Amniotic epithelial cell (primary cell): ENCODE results near the gene TMEM54.
A peak's percentile ranks its signal among the peaks of the same experiment; 100 is the strongest.

Experiments
- DNase-seq: peaks from one replicate; pipeline ENCODE4 v3.0.0-alpha.2; 2010; ENCODE audit warnings: low read depth

The TMEM54 gene

DNA sequence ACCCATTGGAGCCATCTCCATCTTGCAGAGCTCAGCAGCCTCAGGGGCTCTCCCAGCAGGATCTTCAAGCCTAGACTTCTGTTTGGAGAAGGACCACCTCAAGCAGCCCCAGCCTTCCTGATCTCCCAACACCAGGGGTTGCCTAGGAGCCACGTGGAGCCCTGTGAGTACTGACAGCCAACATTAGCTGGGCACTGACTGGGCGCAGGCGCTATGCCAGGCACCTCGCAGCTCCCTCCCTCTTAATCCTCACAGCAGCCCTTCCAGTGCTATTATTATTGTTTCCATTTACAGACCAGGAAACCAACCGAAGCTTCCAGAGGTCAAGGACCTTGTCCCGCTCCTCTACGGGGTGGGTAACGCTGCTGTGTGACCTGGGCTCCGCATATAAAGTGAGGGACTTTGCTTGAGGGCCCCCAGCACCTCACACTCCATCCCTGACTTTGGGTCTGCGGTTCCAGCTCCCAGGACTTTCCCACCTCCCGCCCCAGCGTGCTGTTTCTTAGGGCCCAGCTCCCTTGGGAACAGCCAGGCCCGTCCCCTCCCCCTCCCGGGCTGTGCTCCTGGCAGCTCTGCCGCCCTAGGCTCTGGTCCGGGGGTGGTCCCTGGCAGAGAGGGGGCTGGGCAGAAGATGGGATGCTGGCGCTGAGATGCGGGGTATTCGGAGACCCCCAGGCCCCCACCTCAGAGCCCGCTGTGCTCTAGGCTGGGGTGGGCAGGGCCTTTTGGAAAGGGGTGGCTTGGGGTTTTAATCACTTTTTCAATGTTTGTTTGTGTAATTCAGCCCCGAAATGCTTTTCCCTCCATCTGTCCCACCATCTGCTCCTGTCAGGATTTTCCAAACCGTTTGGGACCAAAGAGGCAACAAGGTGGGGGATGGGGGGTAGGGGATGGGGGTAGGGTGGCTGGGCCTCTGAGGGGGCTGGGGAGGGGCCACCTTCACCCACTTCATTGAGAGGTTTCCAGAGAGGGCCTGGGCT, 19.0 kb downstream of the TMEM54 start:
- DNase-seq: no peak

DNA sequence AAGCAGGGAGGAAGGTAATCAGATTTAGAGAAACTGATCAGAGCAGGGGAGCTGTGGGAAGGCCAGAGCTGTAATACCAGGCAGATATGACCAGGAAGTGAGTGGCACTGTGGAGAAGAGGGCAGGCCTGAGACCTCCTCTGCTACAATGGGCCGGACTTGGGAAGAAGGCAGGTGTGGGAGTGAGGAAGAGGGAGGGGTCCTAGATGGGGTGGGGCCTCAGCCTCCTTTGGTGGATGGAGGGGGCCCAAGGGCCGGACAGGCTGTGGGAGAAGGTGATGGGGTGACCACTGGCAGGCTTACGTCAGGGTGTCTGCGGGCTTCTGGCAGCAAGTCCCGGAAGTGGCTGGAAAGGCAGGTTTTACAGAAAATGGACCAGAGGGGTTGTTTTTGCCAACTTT, 19.9 kb downstream of the TMEM54 start:
- no peak for DNase-seq

DNA sequence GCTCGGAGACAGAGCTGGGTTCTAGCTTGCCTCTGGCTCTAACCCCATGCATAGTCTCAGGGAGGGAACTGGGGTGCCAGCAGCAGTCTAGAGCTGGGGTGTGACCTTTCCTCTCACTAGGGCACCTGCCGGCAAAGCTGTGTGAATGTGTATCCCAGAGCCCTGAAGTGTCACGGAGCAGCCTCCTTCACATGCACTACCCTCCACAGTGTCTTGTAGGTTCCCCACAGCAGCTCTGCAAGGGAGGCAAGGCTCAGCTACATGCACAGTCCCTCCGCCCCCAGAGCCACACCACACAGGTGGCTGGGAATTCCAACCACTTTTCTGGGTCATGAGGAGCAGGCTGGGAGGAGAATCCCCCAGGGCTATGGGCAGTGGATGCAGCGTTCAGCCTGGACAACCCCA, 22.6 kb downstream of the TMEM54 start:
- no peak for DNase-seq

DNA sequence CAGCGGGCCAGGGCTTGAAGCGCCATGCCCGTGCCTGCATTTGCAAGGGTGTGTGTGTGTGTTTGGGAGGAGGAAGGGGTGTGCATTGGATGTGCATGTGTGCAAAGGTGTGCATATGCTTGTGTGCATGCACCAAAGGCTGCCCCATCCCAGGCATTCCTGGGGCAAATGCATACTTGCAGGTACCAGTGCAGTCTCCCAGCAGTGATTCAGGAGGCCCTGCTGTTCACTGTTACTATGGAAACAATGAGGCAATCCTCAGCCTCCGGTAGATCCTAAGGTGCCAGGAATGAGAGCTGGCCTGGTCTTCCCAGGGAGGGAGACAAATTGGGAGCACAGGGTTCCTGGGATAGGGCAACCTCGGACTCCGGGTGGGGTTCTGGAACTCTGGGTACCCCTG, 23.0 kb downstream of the TMEM54 start:
- peak; percentile 58 for DNase-seq

DNA sequence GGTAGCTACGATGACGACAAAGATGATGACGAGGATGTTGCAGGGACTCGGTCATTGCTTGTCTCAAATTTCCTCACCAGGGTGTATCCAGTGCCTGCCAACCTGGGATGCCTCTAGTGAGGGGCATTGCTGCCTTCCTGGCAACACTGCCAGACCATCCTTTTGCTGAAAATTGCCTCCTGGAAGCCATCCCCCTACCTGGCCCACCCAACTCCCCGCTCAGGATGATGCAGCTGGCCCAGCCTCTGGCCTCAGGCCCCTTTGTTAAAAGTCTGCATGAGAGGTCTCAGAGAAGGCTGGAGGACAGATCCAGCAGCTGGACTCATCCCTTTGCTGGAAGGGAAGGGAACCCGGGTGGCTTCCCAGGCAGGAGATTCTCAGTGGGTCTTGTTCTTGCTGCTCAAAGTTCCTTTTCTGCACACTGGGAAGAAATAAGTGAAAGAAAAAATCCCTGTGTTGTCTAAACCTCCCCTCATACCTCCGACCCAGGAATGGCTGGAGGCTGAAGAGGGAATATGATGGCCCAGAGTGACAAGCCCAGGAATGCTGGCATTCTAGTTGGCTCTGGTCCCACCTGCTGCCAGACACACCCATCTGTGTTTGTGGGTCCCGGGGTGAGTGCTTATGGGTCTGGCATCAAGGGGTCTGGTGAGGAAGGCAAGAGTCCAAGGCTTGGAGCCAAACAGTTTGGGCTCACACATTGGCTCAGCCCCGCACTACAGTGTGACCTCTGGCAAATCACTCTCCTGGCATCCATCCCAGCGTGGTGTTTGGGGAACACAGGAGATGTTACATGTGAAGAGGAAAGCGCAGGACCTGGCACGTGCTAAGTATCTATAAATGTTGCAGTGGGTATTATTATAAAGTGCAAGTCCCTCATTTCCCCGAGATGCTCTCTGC, 23.7 kb downstream of the TMEM54 start:
- DNase-seq: no peak

DNA sequence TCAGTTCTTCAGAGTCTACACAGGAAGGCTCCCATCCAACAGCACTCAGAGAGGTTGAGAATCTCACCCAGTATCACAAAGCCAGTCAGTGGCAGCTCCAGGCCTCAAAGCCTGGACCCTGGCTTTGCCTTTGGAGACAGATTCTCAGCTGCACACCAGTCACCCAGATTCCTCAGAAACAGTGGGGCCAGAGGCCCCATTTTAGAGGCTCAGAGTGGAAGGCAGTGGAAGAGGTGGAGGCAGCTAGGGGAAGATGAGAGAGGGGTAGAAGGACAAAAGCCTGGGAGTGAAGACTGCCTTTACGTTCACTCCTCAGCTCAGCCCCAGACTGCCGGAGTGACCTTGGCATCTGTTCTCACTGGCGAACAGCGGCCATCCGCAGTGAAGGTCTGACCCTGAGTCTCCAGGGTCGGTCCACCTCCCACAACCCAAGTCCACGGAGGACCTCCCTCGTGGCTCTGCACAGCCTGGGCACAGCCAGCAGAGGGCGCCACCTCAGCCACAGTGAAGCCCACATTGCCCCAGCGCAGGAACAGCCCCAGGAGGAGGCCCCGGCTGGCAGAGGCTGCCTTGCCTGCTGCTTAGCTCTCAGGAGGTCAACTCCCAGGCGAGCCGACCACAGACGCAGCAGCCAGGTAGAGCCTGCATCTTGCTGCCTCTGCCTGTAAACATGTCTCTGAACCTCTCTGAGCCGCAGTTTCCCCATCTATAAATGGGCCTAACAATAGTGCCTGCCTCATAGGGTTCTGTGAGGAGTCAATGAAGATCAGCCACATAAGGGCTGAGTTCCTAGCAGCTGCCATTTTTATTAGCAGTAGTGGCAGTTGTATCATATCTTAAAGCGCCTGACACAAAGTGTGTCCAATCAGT, 24.6 kb downstream of the TMEM54 start:
- peak; percentile 40 for DNase-seq

DNA sequence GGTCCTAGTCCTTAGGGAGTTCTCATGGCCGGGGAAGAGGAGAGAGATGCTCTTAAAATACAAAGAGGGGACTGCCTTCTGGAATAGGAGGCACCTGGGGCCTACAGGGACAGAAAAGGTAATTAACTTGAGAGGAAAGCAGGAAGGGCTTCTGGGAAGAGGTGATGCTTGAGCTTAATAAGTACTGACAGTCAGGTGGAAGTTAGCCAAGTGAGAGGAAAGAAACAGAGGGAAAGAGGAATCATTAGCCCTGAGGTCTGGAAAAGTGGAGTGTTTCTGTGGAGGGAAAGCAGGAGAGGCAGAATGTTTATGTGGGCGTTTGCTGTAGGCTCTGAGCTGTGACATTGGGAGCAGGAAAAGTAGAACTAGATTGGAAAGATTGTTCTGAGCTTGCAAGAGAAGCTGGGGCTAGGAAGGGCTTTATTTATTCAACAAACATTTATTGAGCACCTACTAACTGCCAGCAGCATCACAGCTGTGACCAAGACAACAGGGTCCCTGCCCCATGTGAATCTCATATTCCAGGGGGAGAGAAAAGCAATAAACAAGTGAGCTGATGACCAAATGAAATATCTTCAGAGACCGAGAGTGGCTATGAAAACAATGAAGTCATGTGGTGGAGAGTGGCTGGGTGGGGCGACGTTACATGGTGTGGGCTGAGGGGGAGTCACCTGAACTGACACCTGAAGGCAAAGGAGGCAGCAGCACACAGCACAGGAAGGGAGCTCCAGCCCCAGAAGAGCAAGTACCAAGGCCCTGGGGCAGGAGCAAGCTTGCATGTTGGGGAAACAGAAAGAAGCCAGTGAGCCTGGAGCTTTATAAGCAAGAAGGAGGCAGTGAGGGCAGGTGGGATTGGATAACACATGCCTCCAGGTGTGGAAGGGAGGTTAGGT, 26.1 kb downstream of the TMEM54 start:
- DNase-seq: no peak

DNA sequence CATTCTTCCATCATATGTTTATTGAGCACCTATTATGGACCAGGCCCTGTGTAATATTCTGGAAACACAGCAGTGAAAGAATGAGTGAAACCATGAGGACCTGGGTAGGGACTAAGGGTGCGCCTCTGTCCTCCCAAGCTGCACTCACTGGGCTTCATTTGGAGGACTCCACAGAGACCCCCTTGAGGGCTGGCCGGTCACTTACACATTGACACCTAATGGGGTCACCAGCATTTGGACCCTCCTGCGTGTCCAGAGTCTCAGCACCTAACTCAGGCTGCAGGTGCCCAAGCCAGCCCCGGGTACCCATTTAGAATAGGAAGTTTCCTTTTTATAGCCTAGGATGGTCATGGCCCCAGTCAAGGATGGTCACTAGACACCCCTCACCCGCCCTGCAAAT, 27.7 kb downstream of the TMEM54 start:
- no peak for DNase-seq

DNA sequence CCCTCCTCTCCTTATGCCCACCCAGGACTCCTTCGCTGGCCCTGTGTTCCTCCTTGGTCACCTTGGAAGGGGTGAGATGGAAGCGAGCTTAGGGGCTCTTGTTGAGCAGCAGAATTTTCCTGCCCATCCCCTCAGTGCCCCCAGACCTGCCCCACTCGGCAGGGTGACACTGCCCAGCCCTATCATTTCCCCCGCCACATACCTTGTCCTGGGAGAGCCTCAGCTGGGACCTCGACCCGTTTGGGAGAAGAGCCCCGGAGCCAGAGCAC, 29.1 kb downstream of the TMEM54 start:
- no peak for DNase-seq

DNA sequence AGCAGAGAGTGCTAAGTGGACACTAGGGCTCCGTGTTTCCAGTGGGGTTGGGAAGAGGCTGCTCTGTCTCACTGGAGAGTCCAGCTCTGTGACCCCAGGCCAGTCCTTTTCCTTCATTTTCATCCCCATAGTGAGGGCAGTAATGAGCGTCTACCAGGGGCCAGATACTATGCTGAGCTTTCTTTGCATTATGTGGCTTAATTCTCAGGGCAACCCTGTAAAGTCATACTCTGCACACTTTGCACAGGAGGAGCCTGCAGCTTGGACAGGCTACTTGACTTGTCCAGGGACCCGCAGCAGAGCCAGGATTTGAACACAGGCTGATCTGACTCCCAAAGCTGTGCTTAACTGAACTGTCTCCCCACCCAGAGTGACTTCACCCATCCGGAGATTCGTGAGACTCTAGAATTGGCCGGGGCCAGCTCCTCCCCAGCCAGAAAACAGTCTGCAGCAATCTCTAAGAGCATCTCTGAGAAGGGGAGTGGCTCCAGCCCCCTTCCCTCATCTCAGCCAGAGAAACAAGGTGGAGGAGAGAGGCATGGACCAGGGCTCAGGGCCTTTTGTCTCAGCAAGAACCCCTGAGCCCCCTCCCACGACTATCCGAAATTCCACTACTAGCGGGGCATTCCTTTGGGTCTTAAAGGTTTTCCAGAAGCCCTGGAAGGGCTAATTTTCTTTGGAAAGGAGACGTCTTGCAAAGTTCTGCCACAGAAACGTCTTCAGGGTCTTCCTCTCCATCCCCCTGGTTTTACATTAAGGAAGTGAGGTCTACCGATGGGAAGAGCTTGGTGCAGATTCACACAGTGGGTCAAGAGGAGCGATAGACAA, 29.6 kb downstream of the TMEM54 start:
- no peak for DNase-seq

DNA sequence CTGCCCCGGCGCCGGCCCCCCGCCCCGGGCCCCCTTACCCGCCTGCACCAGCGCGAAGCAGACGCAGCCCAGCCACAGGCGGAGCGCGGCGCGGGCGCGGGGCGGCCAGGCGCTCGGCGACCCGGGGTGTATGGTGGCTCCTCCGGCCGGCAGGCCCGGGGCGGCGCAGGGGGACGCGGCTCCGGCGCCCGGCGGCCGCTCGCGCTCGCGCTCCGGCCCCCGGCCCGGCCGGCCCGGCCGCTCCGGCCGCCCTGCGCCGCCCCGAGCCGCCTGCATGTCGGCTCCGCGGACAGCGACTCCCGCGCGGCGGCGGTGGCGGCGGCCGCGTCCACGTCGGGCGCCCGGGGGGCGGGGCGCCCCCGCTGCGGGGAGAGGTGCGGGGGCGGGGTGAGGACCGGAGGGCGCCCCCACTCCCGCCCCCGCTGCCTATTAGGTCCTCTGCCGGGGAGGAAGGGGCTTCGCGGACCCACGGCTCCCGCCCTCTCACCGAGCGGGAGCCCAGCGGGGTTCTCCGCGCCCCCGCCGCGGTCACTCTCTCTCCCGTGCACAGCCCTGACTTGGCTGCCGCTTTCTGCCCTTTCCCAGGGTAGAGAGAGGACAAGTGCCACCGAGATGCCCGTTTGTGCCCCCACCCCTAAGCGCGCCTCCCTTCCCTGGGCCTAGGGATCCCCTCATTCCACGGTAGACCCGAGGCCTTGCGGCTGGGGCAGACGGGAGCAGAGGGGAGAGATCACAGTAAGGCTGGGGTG, 30.4 kb downstream of the TMEM54 start, which contains the start of gene FNDC5:
Gene FNDC5, minus strand, starts transcription at position 298 of the 749 bp plus-strand sequence.
- DNase-seq: no peak

DNA sequence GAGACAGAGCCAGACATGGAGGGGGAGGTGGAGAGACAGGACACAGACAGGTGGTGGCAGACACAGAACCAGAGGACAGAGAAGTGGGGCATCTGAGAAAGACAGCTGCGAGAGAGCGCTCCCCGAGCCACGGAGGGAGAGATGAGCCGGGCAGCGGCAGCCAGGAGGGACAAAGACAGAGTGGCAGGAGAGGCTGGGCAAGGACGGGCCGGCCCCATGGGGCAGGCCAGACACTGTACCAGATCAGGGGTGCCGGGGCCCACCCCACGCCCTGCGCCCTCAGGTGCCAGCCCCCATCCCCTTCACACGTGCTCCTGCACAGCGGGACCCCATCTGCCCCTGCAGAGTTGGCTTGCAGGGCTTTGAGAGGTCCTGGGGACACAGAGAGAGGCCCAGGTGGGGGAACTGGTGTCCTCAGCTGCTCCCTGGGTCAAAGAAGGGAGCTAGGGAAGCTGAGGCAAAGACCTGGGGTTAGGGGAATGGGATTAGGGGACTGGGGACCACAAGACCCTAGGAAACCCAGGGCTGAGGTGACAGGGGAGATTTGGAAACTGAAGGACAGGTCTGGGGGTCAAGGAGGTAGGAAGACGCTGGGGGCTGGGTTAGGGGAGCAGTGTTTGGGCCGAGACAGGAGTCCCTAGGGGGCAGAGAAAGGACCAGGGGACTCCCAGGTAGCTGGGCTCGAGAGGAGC, 31.1 kb downstream of the TMEM54 start:
- DNase-seq: no peak

DNA sequence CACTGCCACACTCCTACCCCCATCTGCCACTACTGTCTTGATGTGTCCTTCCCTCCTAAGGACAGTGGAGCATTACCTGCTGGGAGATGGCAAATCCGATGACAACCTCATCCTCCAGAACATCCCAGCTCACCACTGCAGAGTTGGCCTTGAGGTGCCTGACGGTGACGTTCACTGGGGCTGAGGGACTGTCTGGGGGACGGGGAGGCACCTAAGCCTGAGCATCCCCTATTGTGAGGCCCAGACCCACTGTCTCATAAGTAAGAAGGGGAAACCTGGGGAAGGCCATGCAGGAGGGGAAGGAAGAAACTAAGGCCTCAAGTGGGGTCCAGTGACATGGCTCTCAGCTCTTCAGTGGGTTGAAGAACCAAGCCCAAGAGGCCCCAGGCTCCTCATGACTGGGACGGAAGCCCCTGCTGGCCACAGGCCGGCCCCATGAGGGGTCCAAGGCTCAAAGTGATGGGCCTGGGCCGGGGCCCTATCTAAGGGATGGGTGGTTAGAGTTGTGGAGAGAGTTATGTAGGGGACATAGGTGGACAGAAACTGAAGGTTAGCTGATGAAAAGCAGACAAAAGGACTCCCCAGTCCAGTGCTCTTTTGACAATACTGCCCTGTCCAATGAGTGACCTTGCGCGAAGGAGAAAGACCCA, 32.3 kb downstream of the TMEM54 start:
- DNase-seq: no peak

DNA sequence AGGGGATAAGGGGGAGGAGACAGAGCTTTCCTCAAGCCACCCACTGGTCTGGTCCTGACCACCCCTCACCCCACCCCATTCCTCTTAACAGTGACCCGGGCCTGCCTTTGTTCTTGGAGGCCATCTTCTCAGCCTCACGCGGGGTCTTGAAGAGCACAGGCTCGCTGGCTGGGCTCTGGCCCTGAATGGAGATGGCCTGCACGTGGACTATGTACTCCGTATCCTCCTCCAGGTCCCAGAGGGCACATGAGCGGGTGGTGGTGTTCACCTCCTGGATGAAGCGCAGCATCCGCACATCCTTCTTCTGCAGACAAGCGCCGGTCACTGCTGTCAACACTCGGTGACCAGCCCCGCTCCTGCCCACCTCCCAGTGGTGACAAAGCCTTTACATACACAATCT, 33.1 kb downstream of the TMEM54 start:
- no peak for DNase-seq

DNA sequence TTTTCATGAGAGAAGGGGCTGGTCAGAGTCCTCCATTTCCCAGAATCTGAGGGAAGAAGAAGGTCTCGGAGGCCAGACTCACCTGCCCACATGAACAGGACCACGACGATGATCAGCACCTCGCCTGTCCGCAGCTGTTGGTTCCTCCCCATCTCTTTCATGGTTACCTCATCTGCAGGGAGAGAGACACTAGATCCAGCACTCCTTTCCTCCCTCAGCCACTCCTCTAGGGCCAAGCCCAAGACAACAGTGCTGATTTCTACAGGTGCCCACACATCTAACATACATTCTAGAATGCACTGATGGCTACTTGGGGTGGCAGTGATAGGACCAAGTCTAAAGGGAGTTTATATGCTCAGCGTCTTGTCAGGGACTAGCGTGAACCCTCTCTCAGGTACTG, 33.5 kb downstream of the TMEM54 start:
- no peak for DNase-seq

DNA sequence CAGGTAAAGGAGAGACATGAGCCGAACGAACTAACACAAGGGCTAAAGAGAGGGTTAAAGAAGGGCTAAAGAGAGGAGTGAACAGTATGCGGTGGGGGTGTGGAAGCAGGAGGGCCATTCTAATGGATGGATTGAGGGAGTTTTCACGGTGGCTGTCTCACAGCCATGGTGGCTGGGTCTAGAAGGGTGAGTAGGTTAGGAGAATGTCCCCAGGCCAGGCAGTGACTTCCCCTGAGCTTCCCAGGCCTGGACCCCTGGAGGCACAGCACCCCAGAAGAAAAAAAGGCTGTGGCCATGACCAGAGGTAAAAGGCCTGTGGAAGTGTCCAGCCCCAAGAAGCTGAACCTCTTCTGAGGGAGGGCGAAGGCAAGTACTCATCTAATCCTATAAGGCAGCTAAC, 34.0 kb downstream of the TMEM54 start:
- no peak for DNase-seq

DNA sequence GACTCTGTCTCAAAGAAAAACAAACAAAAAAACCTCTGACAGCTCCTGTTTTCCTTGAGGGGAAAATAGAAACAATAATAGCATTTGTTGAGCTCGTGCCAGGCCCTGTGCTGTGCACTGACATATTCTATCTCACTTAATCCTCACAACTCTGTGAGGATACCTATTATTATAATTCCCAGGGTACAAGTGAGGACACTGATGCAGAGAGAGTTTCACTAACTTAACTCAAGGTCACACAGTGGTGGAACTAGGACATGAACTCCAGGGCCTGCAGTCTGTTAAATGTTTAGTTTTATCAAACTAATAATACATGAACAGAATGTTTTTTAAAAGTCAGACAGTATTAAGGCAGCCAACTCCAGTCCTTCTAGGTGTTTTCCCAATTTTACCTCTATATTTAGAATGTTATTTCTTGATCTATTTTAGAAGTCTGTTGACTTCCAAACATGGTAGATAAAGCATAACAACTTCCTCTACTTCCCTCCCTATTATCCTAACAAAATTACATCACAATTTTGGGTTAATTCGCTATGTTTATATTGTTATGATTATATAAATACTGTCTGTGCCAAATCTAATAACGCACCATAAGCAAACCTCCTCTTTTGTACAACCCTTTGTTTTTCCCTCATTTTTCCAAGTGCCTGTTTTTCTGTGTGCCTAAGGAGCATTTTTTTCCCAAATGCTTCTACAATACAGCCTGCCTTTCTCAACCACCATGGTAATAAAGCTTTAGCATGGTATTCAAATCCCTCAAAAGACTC, 35.4 kb downstream of the TMEM54 start:
- DNase-seq: no peak
